Testis (tissue), 2 donors: Measurements from ENCODE around the gene RAPGEF5.

ENCODE experiments used
- POLR2A ChIP-seq: fragments of 450-650 bp; IDR thresholded peaks from one replicate; pipeline ENCODE4 v1.6.1; 2017; ENCODE audit warnings: antibody characterized with exemption, mild to moderate bottlenecking, moderate library complexity
- TF ChIP-seq, protein P1 (sequence below), 3 experiments: fragments of 450-650 bp in 2 of 3; fragments of 200-600 bp in 1 of 3; sonication (generic) in 1 of 3; IDR thresholded peaks; one replicate each; pipeline ENCODE4 v1.5.1; 2016 to 2019; ENCODE audit warnings: antibody characterized with exemption in 3 of 3, mild to moderate bottlenecking in 2 of 3, moderate library complexity in 1 of 3

DNA sequence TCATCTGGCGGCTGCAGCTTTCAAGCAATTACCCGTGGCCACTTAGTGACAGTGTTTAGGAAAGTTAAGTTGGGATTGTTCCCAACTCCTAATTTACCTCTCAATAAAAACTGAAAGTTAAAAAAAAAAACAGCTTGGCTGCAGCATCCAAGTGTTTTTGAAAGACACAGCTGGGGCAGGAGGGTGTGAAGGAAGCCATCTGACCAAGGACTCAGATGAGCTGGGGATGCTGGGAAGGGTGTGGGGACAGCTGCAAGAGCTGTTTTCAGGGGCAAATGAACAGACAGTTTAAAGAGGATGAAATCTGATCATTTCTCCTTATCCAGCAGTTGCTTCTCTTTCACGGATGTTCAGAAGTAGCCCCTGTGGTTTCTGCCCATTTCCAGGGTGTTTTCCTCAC, 282.1 kb downstream of the RAPGEF5 start:
- no peak for TF ChIP-seq POLR2A
- TF ChIP-seq, protein P1, sequence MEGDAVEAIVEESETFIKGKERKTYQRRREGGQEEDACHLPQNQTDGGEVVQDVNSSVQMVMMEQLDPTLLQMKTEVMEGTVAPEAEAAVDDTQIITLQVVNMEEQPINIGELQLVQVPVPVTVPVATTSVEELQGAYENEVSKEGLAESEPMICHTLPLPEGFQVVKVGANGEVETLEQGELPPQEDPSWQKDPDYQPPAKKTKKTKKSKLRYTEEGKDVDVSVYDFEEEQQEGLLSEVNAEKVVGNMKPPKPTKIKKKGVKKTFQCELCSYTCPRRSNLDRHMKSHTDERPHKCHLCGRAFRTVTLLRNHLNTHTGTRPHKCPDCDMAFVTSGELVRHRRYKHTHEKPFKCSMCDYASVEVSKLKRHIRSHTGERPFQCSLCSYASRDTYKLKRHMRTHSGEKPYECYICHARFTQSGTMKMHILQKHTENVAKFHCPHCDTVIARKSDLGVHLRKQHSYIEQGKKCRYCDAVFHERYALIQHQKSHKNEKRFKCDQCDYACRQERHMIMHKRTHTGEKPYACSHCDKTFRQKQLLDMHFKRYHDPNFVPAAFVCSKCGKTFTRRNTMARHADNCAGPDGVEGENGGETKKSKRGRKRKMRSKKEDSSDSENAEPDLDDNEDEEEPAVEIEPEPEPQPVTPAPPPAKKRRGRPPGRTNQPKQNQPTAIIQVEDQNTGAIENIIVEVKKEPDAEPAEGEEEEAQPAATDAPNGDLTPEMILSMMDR (IDR thresholded peaks at IDR 0.05) = no peak
